HFF-Myc (cell line): ENCODE measurements around the gene PPP1R26.
"Not testable (repeated sequence)": the region's sequence is repeated elsewhere in the genome, so short reads cannot be mapped to it uniquely, and the experiment has no call there.

Experiments used
- DNase-seq: peaks from one replicate; pipeline ENCODE4 v3.0.0-alpha.2; 2011; ENCODE audit warnings: low read depth; ENCODE audit errors: extremely low read depth
- H3K4me3 ChIP-seq: replicated peaks from 2 replicates; pipeline ENCODE4 v1.5.1; 2011; ENCODE audit warnings: low read depth, mild to moderate bottlenecking, control low read depth, low read length
- TF ChIP-seq, protein P1 (sequence below): IDR thresholded peaks from 2 replicates; pipeline ENCODE4 v1.5.1; 2012; ENCODE audit warnings: mild to moderate bottlenecking, low read depth, low read length, control low read depth; ENCODE audit errors: missing control alignments

The PPP1R26 gene

DNA sequence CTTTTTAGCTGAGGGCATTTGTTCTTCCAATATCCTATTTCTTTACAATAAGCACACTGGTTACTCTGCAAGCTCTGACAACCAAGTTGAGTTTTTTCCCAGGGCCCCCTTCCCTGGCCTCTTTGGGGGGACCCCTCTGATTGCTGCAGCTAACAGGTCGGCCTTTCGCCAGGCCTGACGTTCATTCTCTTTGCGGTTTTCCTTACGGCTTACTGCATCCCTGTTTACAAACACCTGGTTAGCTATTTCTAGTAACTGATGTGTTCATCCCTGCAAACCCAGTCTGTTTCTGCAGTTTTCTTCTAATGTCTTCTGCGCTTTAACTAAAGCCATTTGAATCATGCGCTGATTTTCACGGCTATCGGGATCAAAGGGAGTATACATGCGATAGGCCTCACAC lies 37.5 kb upstream of the PPP1R26 start:
- no peak for DNase-seq
- TF ChIP-seq, protein P1, sequence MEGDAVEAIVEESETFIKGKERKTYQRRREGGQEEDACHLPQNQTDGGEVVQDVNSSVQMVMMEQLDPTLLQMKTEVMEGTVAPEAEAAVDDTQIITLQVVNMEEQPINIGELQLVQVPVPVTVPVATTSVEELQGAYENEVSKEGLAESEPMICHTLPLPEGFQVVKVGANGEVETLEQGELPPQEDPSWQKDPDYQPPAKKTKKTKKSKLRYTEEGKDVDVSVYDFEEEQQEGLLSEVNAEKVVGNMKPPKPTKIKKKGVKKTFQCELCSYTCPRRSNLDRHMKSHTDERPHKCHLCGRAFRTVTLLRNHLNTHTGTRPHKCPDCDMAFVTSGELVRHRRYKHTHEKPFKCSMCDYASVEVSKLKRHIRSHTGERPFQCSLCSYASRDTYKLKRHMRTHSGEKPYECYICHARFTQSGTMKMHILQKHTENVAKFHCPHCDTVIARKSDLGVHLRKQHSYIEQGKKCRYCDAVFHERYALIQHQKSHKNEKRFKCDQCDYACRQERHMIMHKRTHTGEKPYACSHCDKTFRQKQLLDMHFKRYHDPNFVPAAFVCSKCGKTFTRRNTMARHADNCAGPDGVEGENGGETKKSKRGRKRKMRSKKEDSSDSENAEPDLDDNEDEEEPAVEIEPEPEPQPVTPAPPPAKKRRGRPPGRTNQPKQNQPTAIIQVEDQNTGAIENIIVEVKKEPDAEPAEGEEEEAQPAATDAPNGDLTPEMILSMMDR, result no peak
- no peak overlapping the region for H3K4me3 ChIP-seq

DNA sequence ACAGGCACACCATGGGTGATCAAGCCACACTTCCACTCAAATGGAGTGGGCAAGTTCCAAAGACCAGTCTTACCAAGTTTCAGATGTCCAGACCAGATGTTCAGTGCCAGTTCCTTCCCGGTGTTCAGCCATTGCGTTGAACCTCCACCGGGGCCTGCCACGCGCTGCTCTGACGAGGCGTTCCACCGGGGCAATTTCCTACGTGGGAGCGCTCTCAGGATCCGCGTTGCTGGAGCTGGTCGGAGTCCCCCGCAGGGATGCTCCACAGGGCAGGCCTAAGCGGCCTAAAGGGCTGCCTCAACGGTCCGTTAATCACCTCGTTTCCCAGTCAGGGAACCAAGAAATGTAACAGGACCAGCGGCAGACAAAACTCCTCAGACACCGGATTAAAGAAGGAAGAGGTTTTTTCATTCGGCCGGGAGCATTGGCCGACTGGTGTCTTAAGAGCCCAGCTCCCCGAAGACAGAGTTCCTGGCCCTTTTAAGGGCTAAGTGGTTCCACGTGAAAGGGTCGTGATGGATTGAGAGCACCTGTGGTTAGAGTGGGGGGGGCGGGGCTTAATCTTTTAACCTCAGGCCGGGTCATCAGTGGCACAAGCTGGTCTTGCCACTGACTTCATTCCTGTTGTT lies 35.7 kb upstream of the PPP1R26 start:
- DNase-seq, result no peak

DNA sequence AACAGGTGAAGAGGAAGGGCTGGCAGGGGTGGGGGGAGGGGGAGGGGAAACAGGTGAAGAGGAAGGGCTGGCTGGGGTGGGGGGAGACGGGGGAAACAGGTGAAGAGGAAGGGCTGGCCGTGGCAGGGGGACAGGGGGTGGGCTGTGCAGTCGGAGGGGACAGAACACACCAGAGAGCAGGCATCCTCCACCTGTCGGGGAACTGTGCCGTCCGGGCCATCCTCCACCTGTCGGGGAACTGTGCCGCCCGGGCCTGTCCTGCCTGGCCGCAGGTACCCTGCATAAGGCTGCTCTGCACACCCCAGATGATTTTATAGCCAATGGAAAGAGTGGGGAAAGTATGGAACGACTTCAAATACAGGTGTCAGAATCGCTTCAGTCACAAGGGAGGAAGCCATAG lies 32.5 kb upstream of the PPP1R26 start:
- H3K4me3 ChIP-seq, result no peak overlapping the region
- no peak for DNase-seq
- TF ChIP-seq, protein P1, result no peak

More for the DNA sequence above, 35.7 kb upstream of the PPP1R26 start:
- H3K4me3 ChIP-seq, result no peak overlapping the region
- TF ChIP-seq, protein P1, result no peak

DNA sequence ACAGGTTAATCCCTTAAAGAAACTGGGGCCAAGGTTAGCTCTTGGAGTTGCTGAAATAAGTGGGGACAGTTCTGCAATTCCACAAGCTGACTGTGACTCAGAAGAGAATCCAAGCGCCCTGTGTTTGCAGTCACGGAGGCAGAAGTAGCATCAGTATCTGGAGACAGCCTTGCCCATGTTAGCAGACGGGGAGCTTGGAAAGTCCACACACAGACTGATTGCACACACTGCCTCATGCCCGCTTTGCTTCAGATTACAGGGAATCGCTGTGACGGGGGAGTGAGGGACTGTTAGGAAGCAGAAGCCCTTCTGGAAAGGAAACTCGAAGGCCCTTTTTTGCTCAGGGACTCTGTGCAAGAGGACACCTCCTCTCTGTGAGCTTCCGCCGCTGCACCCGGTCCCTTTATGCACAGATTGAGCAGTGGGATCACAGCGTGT lies 30.9 kb upstream of the PPP1R26 start:
- TF ChIP-seq, protein P1, result no peak
- no peak for DNase-seq

DNA sequence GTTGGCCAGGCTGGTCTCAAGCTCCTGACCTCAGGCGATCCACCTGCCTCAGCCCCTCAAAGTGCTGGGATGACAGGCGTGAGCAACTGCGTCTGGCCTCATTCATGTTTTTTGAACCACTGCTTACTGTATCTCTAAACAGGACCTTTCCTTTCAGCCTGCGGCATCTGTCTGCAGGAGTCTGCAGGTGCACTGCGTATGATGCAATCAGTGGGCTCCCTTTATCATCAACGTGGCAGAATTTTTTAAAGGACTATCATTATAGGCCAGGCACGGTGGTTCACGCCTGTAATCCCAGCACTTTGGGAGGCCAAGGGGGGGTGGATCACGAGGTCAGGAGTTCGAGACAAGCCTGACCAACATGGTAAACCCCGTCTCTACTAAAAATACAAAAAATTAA lies 30.1 kb upstream of the PPP1R26 start:
- not testable (repeated sequence) for DNase-seq

More for the DNA sequence above, 30.9 kb upstream of the PPP1R26 start:
- no peak overlapping the region for H3K4me3 ChIP-seq

DNA sequence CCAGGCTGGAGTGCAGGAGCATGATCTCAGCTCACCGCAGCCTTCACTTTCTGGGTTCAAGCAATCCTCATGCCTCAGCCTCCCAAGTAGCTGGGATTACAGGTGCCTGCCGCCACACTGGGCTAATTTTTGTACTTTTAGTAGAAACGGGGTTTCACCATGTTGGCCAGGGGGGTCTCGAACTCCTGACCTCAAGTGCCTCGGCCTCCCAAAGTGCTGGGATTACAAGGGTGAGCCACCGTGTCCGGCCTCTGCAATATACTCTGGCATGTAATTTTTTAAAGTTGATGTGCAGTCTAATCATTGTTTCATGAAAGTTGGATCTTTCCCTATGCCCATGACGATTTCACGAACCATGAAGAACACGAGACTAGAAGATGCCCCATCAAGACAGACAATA lies 28.6 kb upstream of the PPP1R26 start:
- TF ChIP-seq, protein P1, result no peak
- DNase-seq, result no peak
- no peak overlapping the region for H3K4me3 ChIP-seq

More for the DNA sequence above, 30.1 kb upstream of the PPP1R26 start:
- H3K4me3 ChIP-seq, result not testable (repeated sequence)

DNA sequence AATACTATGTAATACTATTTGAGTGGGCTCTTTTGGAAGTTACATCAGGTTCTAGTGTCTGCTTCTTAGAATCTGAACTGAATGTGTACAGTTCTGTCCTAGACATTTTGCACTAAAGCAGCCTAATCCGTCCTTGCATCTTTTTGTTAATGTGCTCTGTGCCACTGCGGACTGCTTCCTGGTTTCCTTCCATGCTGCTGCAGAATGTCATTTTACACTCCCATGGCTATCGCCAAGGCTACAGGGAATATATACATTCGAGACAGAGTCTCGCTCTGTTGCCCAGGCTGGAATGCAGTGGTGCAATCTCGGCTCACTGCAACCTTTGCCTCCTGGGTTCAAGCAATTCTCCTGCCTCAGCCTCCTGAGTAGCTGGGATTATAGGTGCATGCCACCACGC lies 27.7 kb upstream of the PPP1R26 start:
- DNase-seq, result not testable (repeated sequence)

DNA sequence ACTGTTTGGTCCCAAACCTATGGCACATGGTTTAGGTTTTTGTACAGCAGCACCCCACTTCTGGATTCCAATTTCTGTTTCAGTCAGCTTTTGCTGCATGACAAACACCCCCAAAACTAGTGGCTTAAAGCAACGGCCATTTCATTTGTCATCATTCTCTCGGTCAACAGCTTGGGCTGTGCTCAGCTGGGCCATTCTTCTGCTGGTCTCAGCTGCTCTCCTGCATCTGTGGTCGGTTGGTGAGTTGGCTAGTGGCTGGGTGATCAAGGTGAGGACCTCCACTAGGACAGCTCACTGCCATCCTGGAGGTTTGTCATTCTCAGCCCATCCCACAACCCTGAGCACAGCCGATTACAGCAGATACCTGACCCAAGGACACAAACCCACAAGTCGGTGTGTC lies 24.8 kb upstream of the PPP1R26 start:
- DNase-seq, result no peak
- no peak overlapping the region for H3K4me3 ChIP-seq
- TF ChIP-seq, protein P1, result no peak

More for the DNA sequence above, 27.7 kb upstream of the PPP1R26 start:
- H3K4me3 ChIP-seq, result not testable (repeated sequence)
